HTR-8/SVneo (cell line): ENCODE results near the gene IQGAP2.
"Not testable (repeated sequence)": the region's sequence is repeated elsewhere in the genome, so short reads cannot be mapped to it uniquely, and the experiment has no call there.

Experiments
- DNase-seq: peaks from one replicate; pipeline ENCODE4 v3.0.0; 2011; ENCODE audit warnings: low spot score, mixed read lengths; ENCODE audit not compliant: insufficient read length
- FAIRE-seq: peaks from 2 replicates; lab custom pipeline; 2011; peaks lifted over from hg19 to GRCh38; lab: Jason Lieb, UNC

IQGAP2 gene, protein sequence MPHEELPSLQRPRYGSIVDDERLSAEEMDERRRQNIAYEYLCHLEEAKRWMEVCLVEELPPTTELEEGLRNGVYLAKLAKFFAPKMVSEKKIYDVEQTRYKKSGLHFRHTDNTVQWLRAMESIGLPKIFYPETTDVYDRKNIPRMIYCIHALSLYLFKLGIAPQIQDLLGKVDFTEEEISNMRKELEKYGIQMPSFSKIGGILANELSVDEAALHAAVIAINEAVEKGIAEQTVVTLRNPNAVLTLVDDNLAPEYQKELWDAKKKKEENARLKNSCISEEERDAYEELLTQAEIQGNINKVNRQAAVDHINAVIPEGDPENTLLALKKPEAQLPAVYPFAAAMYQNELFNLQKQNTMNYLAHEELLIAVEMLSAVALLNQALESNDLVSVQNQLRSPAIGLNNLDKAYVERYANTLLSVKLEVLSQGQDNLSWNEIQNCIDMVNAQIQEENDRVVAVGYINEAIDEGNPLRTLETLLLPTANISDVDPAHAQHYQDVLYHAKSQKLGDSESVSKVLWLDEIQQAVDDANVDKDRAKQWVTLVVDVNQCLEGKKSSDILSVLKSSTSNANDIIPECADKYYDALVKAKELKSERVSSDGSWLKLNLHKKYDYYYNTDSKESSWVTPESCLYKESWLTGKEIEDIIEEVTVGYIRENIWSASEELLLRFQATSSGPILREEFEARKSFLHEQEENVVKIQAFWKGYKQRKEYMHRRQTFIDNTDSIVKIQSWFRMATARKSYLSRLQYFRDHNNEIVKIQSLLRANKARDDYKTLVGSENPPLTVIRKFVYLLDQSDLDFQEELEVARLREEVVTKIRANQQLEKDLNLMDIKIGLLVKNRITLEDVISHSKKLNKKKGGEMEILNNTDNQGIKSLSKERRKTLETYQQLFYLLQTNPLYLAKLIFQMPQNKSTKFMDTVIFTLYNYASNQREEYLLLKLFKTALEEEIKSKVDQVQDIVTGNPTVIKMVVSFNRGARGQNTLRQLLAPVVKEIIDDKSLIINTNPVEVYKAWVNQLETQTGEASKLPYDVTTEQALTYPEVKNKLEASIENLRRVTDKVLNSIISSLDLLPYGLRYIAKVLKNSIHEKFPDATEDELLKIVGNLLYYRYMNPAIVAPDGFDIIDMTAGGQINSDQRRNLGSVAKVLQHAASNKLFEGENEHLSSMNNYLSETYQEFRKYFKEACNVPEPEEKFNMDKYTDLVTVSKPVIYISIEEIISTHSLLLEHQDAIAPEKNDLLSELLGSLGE (N-terminal part only)

DNA sequence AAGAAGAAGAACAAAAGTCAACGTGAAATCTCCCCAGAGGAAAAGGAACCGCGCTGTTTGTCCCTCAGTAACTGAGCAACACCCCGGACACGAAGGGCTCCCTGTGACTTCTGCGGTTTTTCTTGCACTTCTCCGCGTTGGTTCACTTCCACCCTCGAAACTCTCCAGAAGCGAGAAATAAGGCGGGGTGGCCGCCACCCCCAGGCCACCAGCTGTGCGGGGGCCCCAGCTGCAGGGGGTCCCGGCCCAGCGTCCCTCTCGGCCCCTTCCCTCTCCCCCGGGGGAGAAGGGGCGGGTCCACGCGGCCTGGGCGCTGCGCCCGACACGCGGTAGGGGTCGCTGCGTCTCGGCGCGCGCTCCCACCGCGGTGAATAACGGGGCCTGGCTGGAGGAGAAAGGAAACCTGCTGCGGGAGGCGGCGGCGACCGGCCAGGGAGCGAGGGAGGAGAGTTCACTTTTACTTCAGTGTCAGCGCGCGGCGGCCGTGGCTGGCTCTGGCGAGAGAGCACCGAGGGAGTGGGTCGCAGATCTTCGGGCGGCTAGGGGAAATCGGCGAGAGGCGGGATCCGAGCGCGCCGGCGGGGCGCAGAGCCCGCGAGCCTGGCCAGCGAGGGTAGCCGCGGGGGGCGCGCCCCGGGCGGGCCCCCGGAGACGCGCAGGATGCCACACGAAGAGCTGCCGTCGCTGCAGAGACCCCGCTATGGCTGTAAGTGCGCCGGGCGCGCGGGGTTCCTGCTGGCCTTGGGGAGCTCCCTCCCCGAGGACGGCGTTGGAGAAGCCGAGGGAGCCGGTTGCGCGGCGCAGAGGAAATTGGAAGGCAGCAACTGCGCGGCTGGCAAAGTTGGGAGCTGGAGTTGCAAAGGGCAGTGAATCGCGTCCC lies at the start of gene IQGAP2:
TSS of gene IQGAP2 (plus strand) at position 400 of the 880 bp plus-strand sequence. CDS start at position 661, 261 bp downstream.
- DNase-seq (peak; percentile 81), FAIRE-seq (no peak)

GRCh38 chr5:76356887-76357286 lies 46.2 kb upstream of the IQGAP2 start:
- FAIRE-seq: no peak
- DNase-seq: no peak

GRCh38 chr5:76363352-76364225 lies 39.5 kb upstream of the IQGAP2 start:
- DNase-seq (no peak), FAIRE-seq (no peak)

DNA sequence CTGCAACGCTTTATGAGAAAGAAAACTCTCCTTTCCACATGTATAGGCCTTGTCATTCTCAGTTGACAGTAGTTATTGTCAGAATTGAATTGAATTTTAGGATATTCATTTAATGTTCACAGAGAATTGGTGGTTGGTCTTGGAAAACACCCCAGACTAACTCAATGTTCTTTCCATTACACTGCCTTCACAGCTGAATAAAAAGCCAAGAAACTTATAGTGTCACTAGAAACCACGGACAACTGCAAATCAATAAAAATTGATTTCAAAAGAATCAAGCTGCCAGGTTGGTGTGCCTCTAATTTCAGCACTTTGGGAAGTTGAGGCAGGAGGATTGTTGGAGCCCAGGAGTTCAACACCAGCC lies 38.9 kb upstream of the IQGAP2 start:
- FAIRE-seq: no peak

GRCh38 chr5:76365561-76365960 lies 37.5 kb upstream of the IQGAP2 start:
- DNase-seq: no peak
- no peak for FAIRE-seq

More for the DNA sequence above, 38.9 kb upstream of the IQGAP2 start:
- DNase-seq: no peak

DNA sequence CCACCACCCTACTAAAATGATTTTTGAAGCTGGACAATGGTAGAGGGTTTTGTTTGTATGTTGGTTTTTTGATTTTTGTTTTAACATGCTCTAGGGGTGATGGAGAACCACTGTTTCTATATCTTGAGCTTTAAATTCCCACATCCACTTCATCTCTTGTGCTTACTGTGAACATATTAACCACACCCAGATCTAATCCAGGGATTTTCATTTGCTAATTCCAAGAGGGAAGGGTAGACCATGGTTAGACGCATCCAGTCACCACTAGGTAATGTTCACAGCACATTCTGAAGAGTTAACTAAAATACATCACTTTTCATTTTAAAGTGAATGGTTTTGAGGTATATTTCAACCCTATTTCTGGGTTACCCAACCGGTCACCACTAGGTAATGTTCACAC lies 36.5 kb upstream of the IQGAP2 start:
- no peak for FAIRE-seq
- no peak for DNase-seq

DNA sequence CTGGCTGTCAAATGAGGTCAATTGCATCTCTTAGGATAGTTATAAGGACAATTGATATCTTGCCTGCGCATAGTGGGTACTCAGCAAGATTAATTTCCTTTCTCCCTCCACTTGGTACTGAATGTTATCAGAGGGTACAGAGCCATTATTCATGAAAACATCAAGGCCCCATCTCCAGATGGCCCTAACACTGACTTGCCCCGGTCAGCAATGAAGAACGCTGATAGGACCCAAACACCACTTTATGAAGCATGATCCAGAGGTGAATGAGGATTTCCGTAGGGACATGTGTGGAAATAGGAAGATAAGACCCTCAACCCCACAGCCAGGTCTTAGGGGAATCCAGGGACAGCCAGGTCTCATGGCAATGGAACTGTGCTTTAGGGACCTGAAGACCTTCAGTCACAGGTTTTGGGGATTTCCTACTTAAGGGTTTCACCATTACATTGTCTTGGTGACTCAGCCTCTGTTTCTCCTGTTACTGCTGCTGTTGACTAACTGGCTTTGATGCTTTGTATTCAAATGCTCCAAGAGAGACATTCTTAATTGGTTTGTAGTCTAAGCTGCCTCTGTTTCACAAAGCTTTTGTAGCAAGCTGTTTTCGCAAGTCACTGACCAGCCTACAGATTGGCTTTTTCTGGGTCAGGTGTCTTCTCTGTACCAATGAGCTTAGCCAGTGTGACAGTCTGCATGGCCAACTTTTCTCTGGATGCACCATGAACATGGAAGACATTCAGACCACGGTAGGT lies 35.3 kb upstream of the IQGAP2 start:
- FAIRE-seq (no peak), DNase-seq (no peak)

DNA sequence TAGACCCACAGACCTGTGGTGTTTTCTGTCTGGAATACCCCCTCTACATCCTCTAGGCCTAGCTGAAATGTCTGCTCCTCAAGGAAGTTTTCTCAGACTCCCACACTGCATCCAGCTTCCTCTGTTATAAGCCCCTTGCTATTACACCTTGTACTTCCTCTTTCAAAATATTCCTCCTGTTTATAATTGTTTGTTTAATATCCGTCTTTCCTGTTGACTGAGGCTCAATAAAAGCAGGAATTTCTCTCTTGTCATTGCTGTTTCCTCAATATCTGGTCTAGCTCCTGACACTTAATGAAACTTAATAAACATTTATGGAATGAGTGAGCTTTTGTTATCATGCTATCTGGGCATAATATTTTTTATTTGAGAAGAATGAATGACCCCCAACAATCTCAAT lies 34.1 kb upstream of the IQGAP2 start:
- FAIRE-seq (no peak), DNase-seq (no peak)

- FAIRE-seq, DNase-seq: not testable (repeated sequence)
These were observed 33.4 kb upstream of the IQGAP2 start for GRCh38 chr5:76369668-76370067.

DNA sequence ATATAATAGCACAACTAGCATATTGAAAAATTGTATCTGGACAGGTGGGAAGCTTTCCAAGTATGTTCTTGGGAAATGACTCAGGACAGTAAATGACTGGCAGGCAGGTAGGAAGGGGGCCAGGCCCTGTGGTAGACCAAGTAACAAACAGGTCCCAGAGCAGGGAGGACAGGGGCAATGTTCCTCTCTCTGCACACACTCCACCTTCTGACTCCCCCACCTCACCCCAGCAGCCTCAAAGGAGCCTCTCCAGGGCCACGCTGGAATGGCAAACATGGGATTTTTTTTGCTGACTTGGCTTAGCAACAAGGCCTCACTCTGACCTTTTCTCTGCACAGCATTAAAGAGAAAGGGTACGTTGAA lies 31.1 kb upstream of the IQGAP2 start:
- DNase-seq (no peak), FAIRE-seq (no peak)

DNA sequence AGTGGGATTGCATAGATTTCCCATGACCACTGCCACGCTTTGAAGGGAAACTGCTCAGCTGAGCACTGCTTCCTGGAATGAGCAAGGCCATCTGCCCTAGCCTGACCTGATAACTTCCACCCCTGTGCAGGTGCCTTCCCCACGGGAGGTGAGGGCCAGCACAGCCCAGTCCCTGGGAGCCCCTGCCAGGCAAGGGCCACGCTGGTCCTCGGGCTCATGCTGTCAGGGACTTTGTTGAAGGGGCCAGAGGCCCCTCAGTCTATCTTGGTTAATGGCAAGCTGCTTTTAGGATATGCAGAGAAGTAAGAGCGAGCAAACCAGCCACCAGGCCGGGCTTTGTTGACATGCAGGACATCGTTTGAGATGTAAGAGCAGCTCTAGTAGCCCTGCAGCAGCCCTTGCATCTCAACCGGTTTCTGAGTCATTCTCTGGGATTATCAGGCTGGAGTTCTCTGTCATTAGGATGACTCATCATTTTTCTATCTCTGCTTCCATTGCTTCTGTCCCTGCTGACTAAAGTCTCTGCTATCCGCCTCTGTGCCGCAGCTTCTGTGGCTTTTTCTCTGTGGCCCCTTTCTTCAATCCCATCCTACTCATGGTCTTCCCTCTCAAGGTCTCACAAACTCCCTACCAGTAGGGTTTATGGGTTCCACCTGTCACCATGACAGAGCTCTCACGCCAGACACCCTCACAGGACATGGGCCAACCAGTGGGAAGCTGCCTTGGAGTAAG lies 30.6 kb upstream of the IQGAP2 start:
- DNase-seq (peak; percentile 92), FAIRE-seq (no peak)

DNA sequence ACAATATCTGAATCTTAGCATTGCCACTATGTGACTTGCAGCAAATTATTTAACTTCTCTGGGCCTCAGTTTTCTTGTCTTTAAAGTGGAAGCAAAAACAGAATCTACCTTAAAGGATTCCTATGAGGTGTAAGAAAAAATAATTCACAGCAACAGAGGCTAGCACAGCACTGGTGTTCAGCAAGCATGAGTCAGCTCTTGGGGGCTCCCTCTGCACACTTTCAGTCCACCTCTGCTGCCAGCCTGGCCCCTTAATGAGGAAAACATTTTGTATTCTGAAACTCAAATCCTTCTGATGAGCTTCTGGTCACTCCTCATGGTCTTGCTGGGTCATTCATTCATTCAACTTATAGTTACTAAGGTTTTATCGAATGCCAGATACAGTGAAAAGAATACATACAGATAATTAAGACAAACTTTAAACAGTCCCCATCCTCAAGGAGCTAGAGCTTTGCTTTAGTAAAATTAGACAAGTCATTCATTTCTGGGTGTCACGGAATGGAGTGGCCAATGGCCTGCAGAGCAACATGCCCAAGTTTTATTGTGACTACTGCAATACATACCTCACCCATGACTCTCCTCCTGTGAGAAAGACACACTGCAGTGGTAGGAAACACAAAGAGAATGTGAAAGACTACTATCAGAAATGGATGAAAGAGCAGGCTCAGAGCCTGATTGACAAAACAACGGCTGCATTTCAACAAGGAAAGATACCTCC lies 26.8 kb upstream of the IQGAP2 start:
- FAIRE-seq (no peak), DNase-seq (no peak)

DNA sequence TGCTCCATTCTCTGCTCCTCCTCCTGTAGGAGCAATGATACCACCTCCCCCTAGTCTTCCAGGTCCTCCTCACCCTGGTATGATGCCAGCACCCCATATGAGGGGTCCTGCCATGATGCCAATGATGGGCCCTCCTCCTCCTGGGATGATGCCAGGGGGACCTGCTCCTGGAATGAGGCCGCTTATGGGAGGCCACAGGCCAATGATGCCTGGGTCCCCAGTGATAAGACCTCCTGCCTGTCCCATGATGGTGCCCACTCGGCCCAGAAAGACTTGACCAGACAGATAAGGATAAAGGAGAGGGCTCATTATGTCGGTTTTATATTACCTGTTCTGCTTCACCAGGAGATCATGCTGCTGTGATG lies 26.2 kb upstream of the IQGAP2 start:
- no peak for DNase-seq
- no peak for FAIRE-seq

DNA sequence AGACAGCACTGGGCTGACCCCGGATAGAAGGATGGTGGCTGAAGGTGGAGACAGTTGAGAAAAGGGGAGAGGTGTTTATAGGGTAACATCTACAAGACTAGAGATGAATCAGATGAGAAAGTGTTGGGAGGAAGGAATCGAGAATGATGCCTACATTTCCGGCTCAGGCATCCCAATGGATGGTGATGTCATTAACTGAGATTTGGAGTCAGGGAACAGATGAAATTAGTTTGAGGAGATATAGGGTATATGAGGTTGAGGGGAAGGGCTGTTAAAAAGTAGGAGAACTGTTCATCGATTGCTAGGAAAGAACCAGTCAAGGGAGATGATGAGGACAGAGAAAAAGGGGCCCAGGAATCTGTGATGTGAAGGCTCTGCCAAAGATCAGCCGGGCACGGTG lies 24.7 kb upstream of the IQGAP2 start:
- FAIRE-seq (no peak), DNase-seq (no peak)

DNA sequence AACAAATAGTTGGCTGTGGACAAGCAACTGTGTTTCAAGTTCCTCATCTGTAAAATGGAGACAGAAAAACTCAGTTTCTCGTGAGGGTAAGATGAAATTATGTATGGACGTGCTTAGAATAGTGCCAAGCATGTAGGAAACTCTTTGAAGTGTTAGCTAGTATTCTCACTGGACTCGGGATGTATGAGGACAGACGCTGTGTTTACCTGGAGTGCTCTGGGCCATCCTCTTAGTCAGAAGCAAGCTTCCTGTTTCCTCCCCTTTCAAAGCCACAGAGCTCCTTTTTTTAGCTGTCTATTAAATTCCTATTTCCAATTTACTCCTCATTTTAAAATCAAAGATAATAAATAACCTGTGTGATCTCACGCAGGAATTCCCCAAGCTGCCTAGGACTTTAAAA lies 23.8 kb upstream of the IQGAP2 start:
- FAIRE-seq (no peak), DNase-seq (no peak)

GRCh38 chr5:76379855-76380254 lies 23.2 kb upstream of the IQGAP2 start:
- DNase-seq (no peak), FAIRE-seq (no peak)
